CD4-positive, alpha-beta T cell treated with Interleukin-4 for 1 hour (primary cell): Measurements from ENCODE around the gene DNAJB1.
"Not testable (repeated sequence)": the region's sequence is repeated elsewhere in the genome, so short reads cannot be mapped to it uniquely, and the experiment has no call there.

Experiments
- DNase-seq, 2 donors: peaks; one replicate each; pipeline ENCODE4 v3.0.0-alpha.2; 2020 to 2022

The DNAJB1 gene

GRCh38 chr19:14517840-14518505 lies at the start of gene DNAJB1:
TSS of gene DNAJB1 (minus strand) at chr19:14518397. CDS start at chr19:14518349, 48 bp downstream.
- peak; percentile 76 to 78 for DNase-seq

DNA sequence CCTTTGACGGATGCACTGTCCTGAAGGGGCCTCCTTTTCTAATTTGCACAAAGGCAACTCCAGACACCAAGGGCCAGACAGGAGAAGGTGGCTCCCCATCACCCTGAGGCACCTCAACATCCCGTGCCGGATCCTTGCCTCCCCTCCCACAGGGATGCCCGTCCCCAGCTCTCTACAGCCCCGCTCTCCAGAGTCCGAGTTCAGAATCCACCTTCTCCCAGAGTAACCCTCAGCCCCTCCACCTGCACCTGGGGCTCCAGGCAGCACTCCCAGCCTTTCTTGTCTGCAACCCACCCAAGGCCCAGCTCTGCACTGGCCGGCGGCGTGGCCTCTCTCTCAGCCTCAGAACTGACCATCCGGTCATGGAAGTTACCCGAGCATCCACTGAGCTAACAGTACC lies 48.9 kb upstream of the DNAJB1 start:
- no peak for DNase-seq

- DNase-seq: no peak
Measured at GRCh38 chr19:14566712-14567077, 48.5 kb upstream of the DNAJB1 start.

DNA sequence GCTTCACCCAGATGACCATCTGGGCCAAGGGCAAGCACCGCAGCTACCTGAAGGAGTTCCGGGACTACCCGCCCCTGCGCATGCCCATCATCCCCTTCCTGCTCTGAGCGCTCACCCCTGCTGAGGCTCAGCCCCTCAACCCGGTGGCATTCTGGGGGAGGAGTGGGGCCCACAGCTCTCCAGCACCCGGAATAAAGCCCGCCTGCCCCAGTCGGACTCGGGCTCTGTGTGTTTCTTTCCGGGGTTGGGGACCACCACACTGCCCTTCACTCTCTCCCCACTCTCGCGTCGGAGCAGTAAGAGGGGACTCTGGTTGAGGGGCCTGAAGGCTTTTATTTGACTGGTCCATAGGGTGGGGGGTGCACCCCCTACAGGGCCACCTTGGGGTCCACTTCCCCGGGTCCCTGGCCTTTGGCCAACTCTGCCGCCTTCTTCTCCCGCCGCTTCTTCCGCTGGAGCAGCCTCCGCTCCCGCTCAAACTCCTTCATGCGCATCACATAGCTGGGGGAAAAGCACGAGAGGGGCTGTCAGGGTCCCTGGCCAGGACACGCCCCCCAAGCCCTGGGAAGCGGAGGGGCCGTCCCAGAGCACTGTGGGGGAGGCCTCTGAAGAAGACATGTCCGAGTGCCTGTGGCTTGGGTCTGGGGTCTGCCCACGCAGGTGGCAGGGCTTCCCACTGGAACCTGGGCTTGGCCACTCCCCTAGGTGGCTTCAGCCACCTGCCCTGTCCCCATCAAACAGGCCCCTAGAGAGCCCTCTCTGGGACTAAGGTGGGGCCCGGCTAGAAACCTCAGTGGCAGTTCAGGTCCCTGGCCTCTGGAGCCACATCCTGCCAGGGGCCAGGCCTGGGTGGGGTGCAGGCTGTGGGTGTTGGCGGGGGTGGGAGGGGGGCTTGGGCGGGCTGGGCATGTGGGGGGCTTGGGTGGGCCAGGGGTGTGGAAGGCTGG lies 47.8 kb upstream of the DNAJB1 start:
- DNase-seq: no peak

DNA sequence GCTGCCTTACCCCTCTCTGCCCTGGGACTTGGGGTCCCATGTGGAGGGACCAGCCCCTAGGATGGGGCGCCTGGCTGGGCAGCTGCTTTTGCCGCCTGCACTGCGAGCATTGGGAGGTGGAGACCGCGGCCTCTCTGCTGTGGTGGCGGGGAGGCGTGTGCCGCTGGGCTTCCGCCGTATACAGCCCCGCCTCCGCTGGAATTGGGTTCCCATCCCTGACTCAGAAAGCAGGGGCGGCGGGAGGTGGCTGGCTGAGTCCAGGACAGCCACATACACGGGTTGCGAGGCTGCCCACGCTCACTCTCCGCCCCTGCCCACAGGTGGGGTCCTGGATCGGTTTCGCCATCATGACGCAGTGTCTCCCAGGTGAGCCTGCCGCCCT lies 47.1 kb upstream of the DNAJB1 start:
- no peak for DNase-seq

DNA sequence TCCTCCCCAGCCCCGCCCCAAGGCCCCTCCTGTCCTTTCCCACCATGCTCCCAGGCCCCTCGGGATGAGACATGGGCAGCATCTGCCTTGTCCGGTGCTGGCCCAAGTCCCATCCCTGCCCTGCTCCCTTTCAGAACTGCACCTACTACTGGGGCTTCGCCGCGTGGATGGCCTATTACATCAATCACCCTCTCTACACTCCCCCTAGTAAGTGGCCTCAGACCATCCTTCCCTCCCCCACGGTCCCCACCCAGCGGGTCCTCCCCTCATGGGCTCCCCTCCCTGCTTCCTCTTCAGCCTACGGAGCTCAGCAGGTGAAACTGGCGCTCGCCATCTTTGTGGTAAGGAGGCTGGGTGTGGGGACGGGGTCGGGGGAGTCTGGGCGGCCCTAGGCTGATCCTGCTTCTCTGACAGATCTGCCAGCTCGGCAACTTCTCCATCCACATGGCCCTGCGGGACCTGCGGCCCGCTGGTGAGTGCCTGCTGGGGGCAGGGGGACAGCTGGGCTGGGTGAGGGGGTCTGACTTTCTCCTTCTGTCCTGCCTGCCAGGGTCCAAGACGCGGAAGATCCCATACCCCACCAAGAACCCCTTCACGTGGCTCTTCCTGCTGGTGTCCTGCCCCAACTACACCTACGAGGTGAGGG lies 46.6 kb upstream of the DNAJB1 start:
- DNase-seq: not testable (repeated sequence)

- DNase-seq: peak; percentile 57 to 58
Measured at GRCh38 chr19:14563989-14564651, 45.9 kb upstream of the DNAJB1 start.

GRCh38 chr19:14563590-14563926 lies 45.4 kb upstream of the DNAJB1 start:
- DNase-seq: no peak

DNA sequence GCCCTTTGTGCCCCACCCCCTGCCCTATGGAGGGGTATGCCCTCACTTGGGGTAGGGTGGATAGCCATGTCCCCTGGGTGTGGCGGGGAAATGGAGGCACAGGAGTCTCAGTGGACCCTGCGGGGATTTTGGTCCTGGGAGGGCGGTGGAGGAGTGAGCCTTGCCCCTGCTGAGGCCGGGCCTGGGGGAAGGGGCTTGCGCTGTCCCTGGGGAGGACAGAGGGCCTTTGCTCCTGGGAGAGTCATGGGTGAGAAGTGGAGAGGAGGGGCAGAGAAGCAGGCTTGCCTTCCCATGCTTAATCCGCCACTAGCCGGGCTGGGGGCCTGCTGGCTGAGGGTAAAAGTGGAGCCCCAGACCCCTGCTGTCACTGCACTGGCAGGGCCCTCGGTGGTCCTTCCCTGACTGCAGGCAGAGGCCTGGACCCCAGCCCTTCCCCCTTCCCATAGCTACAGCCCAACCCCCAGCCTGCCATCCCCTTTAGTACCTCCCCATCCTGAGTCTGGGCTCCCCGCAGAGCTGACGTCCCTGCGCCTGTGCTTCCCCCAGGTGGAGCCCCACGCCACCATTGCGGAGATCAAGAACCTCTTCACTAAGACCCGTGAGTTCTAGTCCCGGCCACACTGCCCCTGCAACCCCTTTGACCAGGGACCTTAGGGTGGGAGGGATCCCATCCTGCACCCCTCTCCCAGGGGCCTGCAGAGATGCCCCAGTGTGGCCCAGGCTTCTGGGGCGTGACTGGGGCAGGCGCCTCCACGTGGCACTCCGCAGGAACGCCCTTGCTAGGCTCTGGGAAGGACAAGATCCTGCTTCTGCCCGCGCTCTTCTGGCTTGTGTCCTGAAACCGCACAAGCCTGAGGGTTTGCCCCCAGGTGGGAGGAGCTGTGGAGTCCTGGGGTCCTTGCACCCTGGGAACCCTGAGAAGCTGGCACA lies 44.7 kb upstream of the DNAJB1 start:
- no peak for DNase-seq

- peak; percentile 43 to 51 for DNase-seq
Measured at GRCh38 chr19:14561847-14562351, 43.7 kb upstream of the DNAJB1 start.

DNA sequence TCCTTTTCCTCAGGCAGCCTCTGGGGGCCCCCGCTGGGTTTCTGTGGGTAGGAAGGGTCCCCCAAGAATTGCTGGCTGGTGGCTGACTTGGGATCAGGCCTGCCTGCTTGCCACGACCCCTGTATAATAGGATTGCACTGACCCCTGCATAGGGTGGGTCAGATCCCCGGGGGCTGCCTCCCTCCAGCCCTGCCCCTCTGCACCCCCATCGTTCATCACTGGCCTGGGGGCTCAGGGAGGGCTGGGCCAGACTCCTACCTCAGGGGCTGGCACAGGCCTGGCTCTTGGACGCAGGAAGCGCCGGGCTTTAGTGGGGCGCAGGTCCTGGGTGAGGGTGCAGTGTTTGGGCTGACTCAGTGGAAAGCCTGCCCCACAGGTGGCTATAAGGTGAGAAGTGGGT lies 43.1 kb upstream of the DNAJB1 start:
- DNase-seq: no peak

- no peak for DNase-seq
Measured at GRCh38 chr19:14560776-14561108, 42.5 kb upstream of the DNAJB1 start.

GRCh38 chr19:14559916-14560775 lies 41.9 kb upstream of the DNAJB1 start:
- no peak for DNase-seq

GRCh38 chr19:14558370-14559066 lies 40.3 kb upstream of the DNAJB1 start:
- no peak for DNase-seq

GRCh38 chr19:14556662-14557188 lies 38.5 kb upstream of the DNAJB1 start:
- peak; percentile 71 to 76 for DNase-seq

DNA sequence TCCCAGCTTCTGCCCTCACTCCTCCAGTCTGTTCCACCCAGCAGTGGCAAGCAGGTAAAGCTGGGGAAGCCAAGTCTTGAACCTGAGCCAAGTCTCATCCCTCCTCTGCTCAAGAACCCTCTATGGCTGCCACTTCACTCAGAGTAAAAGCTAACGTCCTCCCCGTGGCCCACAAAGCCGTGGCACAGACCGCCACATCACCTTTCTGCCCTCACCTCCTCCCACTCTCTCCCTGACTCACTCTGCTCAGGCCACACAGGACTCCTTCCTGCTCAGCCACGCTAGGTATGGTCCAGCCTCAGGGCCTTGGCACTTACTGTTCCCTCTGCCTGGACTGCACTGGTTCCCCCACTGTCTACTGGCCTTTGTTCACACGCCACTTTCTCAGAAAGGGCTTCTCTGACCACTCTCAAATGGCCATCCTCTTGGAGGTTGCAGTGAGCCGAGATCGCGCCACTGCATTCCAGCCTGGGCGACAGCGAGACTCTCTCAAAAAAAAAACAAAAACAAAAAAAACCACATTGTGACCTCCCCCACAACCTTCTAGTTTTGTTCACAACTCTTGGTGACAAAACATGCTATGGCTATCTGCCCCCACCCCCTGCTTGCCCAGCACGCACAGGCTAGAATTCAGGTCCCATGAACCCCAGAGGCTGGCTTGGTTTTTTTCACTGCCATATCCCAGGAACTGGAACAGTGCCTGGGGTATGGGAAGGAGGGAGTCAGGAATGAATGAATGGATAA lies 37.9 kb upstream of the DNAJB1 start:
- no peak for DNase-seq

DNA sequence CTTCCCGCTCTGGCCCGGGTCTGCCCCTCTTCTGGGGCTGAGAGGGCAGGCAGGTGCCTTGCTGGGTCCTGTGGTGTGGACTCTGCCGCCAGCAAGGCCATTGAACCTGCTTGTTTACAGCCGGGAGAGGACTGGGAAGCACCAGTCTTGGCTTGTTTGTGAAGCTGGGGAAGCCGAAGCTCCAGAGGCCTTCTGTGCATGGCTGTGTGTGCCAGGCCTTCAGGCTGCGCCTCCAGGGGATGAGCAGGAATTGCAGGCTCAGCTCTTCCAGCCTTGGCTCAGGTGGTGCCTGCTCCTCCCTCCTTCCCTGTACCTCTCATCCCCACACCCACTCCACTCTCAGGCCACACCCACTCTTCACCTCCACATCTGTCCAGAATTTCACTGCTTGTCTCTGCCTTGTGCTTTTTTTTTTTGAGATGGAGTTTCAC lies 36.2 kb upstream of the DNAJB1 start:
- DNase-seq: no peak

- no peak for DNase-seq
Measured at GRCh38 chr19:14553939-14554243, 35.7 kb upstream of the DNAJB1 start.
